T-helper 2 cell treated with Interferon-gamma antibody and Interleukin-4, amounts not matched to agents 5 μg/mL and 100 μg/mL, for 36 hours (primary cell): ENCODE results near the gene ROBO1.
"Not testable (repeated sequence)": the region's sequence is repeated elsewhere in the genome, so short reads cannot be mapped to it uniquely, and the experiment has no call there.

ENCODE experiments used
- DNase-seq: peaks from one replicate; pipeline ENCODE4 v3.0.0; 2021; ENCODE audit warnings: low spot score
- H3K27ac Mint-ChIP-seq: one replicate; pipeline ENCODE4 v1.8.0; 2021; ENCODE audit warnings: mild to moderate bottlenecking, mixed read lengths
- H3K27me3 Mint-ChIP-seq: one replicate; pipeline ENCODE4 v1.8.0; 2021; ENCODE audit warnings: low read depth, mixed read lengths
- H3K36me3 Mint-ChIP-seq: one replicate; pipeline ENCODE4 v1.8.0; 2021; ENCODE audit warnings: low read depth, mixed read lengths
- H3K4me1 Mint-ChIP-seq: one replicate; pipeline ENCODE4 v1.8.0; 2021; ENCODE audit warnings: low read depth, mixed read lengths
- H3K4me3 Mint-ChIP-seq: one replicate; pipeline ENCODE4 v1.8.0; 2022; ENCODE audit warnings: mild to moderate bottlenecking, moderate library complexity, mixed read lengths
- H3K9me3 Mint-ChIP-seq: one replicate; pipeline ENCODE4 v1.8.0; 2021; ENCODE audit warnings: mixed read lengths

The ROBO1 gene

DNA sequence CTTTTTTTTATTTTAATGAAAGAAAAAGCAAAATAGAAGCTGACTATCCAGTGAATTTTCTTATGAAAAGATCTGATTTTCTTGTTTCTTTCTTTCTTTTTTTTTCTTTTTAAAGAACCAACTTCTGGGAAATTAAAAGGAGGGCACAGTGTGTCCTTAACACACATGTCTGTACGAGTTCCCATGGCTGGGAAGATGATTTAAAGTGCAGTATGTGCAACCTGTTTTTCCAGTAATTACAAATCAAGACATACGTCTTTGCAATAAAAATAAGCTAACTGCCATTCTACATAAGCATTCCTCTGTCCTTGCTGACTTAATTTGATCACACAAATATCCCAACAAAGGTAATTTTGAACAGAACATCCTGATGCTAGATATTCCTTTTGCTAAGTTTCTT lies 416.1 kb downstream of the ROBO1 start:
- no peak for DNase-seq
- Mint-ChIP-seq H3K9me3 (no peaks in the 10 kb centered on the region), H3K4me3 (no peak overlapping the region), H3K27ac (no peak overlapping the region), H3K27me3 (no peaks in the 10 kb centered on the region), H3K4me1 (no peaks in the 10 kb centered on the region), H3K36me3 (no peaks in the 10 kb centered on the region)

DNA sequence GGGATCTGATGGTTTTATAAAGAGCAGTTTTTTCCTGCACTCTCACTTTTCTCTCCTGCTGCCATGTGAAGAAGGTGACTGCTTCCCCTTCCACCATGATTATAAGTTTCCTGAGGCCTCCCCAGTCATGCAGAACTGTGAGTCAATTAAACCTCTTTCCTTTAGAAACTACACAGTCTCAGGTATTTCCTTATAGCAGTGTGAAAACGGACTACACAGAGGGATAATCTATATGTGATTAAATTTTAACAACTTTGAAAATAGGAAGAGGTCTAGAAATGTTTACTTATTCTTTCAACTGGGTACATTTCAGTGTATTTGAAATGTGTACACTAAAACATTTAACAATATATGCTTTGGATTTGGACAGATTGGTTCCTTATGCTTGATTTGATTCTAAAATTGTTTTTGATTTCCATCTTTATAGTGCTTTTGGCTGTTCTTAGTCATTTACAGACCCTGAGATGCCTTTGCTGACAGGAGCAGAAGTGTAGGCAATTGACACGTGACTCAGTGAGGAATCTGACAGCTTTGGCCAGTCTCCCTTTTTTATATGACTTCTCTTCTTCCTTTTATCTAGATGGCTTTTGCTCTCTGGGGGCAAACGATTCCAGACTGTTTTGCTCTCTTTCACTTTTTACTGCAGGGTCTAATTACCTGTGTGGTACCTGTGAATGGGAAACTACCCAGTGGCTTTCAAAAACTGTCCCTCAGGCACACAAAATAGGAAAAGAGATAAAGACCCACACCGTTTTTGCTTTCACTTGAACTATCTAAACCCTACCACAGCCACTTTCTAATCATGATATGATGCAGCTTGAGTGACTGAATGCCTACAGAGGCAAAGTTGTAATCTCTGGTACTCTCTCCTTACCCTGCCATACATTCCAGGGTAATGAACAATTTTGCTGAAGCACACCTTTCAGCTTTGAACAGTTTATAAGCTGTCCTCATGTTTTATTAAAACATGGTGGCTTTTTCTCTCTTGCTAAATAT lies 422.6 kb downstream of the ROBO1 start:
- Mint-ChIP-seq H3K27ac (no peak overlapping the region), H3K9me3 (peaks cover 8% of the 10 kb centered on the region), H3K4me3 (no peak overlapping the region), H3K36me3 (no peaks in the 10 kb centered on the region), H3K4me1 (no peaks in the 10 kb centered on the region), H3K27me3 (no peaks in the 10 kb centered on the region)
- no peak for DNase-seq

DNA sequence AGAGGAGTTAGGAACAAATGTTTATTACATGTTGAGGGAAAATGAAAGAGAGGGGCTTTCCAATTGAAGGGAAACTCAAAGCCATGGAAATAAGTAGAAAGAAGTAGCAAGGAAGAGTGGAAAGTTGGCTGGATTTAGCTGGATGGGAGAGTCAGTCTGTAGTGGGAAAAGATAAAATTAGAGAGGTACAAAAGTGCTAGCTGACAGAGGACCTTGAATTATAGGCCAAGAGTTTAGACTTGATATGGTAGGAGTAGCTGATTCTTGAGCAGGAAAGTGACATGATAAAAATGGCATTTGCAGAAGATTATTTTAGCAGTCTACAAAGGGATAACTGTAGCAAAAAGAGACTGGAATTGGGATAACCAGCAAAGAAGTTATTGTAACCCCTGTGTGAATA lies 425.8 kb downstream of the ROBO1 start:
- Mint-ChIP-seq H3K27ac (no peak overlapping the region), H3K4me1 (no peaks in the 10 kb centered on the region), H3K4me3 (no peak overlapping the region), H3K9me3 (peaks cover 10% of the 10 kb centered on the region), H3K36me3 (no peaks in the 10 kb centered on the region), H3K27me3 (no peaks in the 10 kb centered on the region)
- DNase-seq: no peak

DNA sequence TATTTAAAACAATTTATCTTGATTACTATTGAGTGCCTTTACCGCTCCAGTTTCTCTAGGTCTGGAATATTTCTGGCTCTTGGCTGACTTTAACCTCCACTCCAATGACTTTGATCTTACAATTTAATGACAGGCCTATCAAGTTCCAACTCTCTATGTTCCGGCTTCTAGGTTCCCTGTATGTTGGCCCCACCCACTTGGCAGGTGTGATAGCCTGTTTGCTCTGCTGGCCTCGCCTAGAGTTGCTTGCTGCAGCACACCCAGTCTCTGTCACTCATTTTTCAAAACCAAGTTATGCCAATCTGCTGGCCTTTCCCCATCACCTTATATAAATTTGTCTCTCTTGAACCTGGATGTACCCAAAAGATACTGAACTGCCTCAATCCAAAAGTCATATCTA lies 428.0 kb downstream of the ROBO1 start:
- no peak overlapping the region for H3K27ac Mint-ChIP-seq
- H3K4me3 Mint-ChIP-seq: no peak overlapping the region
- no peak for DNase-seq
- no peaks in the 10 kb centered on the region for H3K36me3 Mint-ChIP-seq
- peaks cover 12% of the 10 kb centered on the region for H3K9me3 Mint-ChIP-seq
- H3K4me1 Mint-ChIP-seq: no peaks in the 10 kb centered on the region
- no peaks in the 10 kb centered on the region for H3K27me3 Mint-ChIP-seq

DNA sequence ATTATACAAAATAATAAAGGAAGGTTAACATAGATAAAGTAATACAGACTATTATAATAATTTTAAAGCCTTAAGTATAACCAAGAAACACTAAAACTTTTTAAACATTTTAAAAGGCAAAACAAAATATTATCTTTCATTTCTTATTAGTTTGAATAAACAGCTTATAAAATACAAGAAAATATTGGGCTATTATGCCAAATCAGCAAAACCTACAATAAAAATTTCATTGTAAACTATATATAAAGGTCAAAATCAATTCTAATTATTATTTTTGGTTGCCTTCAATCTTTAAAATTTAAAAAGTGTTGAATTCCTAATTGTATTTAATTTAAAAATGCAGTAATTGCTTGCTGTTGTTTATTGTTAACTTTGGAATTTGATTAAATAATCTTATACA lies 430.0 kb downstream of the ROBO1 start:
- H3K4me1 Mint-ChIP-seq: no peaks in the 10 kb centered on the region
- H3K27ac Mint-ChIP-seq: no peak overlapping the region
- H3K4me3 Mint-ChIP-seq: no peak overlapping the region
- peaks cover 7% of the 10 kb centered on the region for H3K9me3 Mint-ChIP-seq
- no peak for DNase-seq
- no peaks in the 10 kb centered on the region for H3K36me3 Mint-ChIP-seq
- H3K27me3 Mint-ChIP-seq: no peaks in the 10 kb centered on the region

DNA sequence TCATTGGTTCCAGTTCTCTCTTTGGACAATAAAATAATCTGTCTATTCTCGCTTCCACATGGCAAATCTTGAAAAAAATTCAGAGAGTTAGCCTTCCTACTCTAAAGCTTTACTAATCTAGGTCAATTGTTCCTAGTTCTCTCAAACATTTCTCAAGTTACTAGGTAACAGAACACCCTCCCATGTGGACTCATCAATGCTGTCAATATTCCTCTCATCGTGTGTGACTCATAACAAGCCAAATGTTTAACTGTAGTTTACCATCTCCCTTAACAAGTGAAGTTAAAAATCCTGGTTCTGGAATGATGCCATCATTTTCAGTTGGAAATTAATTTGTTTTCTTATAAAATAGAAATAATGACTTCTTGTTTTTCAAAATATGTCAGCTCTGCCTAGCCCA lies 438.6 kb downstream of the ROBO1 start:
- H3K4me3 Mint-ChIP-seq: no peak overlapping the region
- DNase-seq: no peak

DNA sequence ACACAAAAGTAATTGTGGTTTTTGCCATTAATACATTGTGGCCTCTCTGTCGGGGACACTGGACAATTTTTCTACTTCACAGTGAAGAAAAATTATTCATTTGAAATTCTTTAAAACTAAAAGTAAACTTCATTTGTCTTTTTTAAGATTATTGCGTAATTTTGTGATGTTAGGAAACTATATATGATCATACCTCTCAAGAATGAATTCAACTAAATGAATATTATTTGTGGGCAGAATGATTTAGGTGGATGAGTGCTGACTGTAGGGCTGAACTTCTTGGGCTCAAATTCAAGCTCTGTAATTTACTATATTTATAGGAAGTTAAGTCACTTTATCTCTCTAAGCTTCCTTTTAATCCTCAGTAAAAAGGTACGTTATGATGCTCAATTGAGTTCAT lies 441.2 kb downstream of the ROBO1 start:
- Mint-ChIP-seq H3K4me3 (no peak overlapping the region), H3K9me3 (peaks cover 7% of the 10 kb centered on the region), H3K36me3 (no peaks in the 10 kb centered on the region), H3K4me1 (no peaks in the 10 kb centered on the region), H3K27ac (no peak overlapping the region), H3K27me3 (no peaks in the 10 kb centered on the region)
- DNase-seq: no peak

More for the DNA sequence above, 438.6 kb downstream of the ROBO1 start:
- Mint-ChIP-seq H3K36me3 (no peaks in the 10 kb centered on the region), H3K27me3 (no peaks in the 10 kb centered on the region), H3K27ac (no peak overlapping the region), H3K4me1 (no peaks in the 10 kb centered on the region), H3K9me3 (peaks cover 12% of the 10 kb centered on the region)

DNA sequence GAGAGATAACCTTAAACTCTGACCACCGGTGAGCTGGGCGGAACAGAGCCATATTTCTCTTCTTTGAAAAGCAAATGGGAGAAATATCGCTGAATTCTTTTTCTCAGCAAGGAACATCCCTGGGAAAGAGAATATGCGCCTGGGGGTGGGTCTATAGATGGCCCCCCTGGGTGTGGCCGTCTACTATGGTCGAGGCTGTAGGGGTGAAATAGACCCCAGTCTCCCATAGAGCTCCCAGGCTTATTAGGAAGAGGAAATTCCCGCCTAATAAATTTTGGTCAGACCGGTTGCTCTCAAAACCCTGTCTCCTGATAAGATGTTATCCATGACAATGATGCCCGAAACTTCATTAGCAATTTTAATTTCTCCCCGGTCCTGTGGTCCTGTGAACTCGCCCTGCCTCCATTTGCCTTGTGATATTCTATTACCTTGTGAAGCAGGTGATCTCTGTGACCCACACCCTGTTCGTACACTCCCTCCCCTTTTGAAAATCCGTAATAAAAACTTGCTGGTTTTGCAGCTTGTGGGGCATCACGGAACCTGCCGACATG lies 441.9 kb downstream of the ROBO1 start:
- not testable (repeated sequence) for H3K27ac Mint-ChIP-seq, DNase-seq, H3K36me3 Mint-ChIP-seq, H3K4me3 Mint-ChIP-seq, H3K9me3 Mint-ChIP-seq, H3K4me1 Mint-ChIP-seq, H3K27me3 Mint-ChIP-seq

DNA sequence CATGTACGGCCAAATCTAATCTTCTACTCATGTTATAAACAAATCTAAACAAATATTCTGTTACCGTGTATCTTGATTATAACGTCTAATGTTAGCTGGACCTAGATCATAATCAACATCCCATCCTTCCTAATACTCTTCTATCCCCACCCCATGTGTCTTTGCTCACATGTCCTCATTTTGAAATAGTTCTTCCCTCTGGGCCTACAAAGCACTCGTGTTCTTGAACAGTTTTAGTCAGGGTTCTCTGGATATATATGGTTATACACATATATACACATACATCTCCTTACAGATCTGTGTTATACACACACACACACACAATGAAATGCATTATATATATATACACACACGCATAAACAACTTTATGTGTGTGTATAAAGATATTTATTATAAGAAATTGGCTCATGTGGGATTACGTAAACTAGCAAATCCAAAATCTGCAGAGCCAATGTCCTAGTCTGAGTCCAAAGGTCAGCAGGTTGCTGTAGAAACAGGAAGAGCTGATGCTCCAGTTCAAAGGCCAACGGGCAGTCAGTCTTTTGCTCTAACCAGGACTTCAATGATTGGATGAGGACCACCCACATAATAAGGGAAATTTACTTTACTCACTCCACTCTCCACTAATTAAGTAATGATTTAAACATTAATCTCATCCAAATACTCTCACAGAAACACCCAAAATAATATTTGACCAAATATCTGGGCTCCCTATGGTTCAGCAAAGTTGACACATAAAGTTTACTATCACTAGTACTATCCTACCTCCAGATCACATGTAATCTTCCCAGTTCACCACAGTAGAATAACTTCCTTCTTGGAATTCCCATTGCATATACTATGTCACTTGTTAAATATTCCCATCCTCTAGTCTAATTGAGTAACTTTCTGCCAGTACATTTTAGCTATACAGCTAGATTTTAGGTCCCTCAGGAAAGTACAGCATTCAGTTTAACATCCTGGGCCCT lies 450.0 kb downstream of the ROBO1 start:
- DNase-seq: no peak
- no peak overlapping the region for H3K4me3 Mint-ChIP-seq
- H3K9me3 Mint-ChIP-seq: peaks cover 10% of the 10 kb centered on the region
- no peaks in the 10 kb centered on the region for H3K36me3 Mint-ChIP-seq
- no peaks in the 10 kb centered on the region for H3K4me1 Mint-ChIP-seq
- H3K27me3 Mint-ChIP-seq: no peaks in the 10 kb centered on the region
- no peak overlapping the region for H3K27ac Mint-ChIP-seq

DNA sequence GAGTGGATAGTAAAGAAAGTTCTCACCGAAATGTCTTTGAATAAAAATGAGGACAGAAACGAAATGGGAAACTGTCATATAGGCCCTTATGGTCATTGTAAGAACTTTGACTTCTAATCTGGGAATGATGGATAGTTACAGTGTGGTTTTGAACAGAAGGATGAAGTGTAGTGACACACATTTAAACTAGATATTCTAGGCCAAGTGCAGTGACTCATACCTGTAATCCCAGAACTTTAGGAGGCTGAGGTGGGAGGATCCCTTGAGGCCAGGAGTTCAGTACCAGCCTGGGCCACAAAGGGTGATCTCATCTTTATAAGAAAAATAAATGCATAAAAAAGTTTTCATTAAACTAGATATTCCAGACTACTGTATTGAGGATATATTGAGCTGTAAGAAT lies 452.8 kb downstream of the ROBO1 start:
- no peak overlapping the region for H3K4me3 Mint-ChIP-seq
- no peaks in the 10 kb centered on the region for H3K4me1 Mint-ChIP-seq
- no peaks in the 10 kb centered on the region for H3K36me3 Mint-ChIP-seq
- H3K9me3 Mint-ChIP-seq: peaks cover 18% of the 10 kb centered on the region
- DNase-seq: no peak
- H3K27ac Mint-ChIP-seq: no peak overlapping the region
- no peaks in the 10 kb centered on the region for H3K27me3 Mint-ChIP-seq

DNA sequence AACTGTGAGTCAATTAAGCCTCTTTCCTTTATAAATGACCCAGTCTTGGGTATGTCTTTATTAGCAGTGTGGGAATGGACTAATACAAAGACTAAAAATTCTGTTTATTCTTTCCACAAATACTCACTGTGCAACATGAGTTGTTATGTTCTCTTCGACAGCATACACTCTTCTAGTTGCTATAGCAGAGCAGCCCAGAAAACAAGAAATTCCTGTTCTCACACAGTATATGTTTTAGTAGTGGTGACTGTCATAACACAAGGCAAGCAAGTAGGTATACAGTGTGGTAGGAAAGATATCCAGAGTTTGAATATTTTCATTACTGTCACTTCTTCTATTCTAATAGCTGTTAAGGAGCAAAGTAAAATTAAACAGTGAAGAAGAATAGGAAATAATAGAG lies 453.3 kb downstream of the ROBO1 start:
- H3K27me3 Mint-ChIP-seq: no peaks in the 10 kb centered on the region
- H3K27ac Mint-ChIP-seq: no peak overlapping the region
- H3K9me3 Mint-ChIP-seq: peaks cover 18% of the 10 kb centered on the region
- no peaks in the 10 kb centered on the region for H3K36me3 Mint-ChIP-seq
- H3K4me1 Mint-ChIP-seq: no peaks in the 10 kb centered on the region
- no peak for DNase-seq
- no peak overlapping the region for H3K4me3 Mint-ChIP-seq

DNA sequence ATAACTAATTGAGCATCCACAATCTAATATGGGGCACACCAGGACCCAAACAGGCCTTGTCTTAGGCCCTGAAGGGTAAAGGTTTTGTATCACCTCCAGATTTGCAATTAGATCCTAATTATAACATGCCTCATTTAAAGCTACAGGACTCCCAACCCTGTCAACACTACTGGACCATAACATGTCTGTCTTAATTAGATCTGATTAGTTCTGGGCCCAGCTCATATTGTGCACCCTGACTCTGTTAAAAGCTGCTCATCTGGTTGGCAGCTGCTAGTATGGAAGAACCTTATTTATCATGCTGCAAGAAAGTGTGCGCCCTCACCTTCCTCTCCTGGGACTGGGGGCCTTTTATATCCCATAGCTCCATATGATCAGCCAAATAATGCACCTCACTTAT lies 457.8 kb downstream of the ROBO1 start:
- Mint-ChIP-seq H3K4me3 (no peak overlapping the region), H3K9me3 (peaks cover 8% of the 10 kb centered on the region), H3K27me3 (no peaks in the 10 kb centered on the region), H3K36me3 (no peaks in the 10 kb centered on the region), H3K4me1 (no peaks in the 10 kb centered on the region), H3K27ac (no peak overlapping the region)
- no peak for DNase-seq

DNA sequence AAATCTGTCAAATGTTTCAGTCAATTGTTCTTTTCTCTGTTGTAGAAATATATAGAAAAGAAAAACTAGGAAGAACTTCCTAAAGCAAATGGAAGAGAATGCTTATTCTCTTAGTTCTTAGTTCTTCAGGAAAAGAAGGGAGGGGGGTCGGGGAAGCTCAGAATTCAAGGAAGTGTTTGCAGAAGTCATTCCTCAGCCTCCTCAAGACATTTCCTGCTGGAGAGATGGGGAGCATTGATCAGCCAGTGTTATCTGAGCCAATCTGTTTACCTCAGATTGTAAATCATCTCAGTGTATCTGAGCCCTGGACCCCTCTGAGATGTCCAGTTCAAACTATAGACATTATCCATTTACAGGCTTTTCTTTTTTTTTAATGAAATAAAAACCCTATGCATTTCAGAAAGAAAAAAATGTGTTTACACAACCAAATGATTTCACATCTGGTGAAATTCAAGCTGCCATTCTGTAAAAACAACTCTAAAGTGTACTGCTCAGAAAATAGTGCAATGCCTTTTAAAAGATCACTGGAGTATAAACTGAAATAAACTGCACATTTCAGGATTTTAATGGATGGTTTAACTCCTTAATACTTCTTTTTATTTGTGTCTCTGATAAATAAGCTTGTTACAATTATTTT lies 460.7 kb downstream of the ROBO1 start:
- no peak overlapping the region for H3K4me3 Mint-ChIP-seq
- no peaks in the 10 kb centered on the region for H3K36me3 Mint-ChIP-seq
- H3K27ac Mint-ChIP-seq: no peak overlapping the region
- no peaks in the 10 kb centered on the region for H3K4me1 Mint-ChIP-seq
- peaks cover 11% of the 10 kb centered on the region for H3K9me3 Mint-ChIP-seq
- DNase-seq: no peak
- H3K27me3 Mint-ChIP-seq: no peaks in the 10 kb centered on the region
